ENCODE results near the gene ANKRD29.
A peak's percentile ranks its signal among the peaks of the same experiment; 100 is the strongest.

ANKRD29 gene

GRCh38 chr18:23626451-23627279, 36.0 kb downstream of the ANKRD29 start:
- peak; percentile 43 for DNase-seq (ENCODE audit: low spot score)

GRCh38 chr18:23623040-23623439, 39.7 kb downstream of the ANKRD29 start:
- H3K27ac ChIP-seq, result no peak overlapping the region
- ChIA-PET CTCF (no interaction called here), POLR2A (ENCODE audit: low non-redundant PET) (no interaction called here)
- no peak for DNase-seq (ENCODE audit: low spot score)
- no peak for TF ChIP-seq CTCF (conservative IDR thresholded peaks at IDR 0.05; ENCODE audit: low read depth)

More at GRCh38 chr18:23626451-23627279, 36.0 kb downstream of the ANKRD29 start:
- CTCF ChIA-PET, result interaction anchor here (0.6 to 2.0 kb wide), 3 partner anchors 76 to 185 kb away, joined by 3 to 9 read pairs (median 4); no protein-coding TSS in a partner anchor
- TF ChIP-seq CTCF (conservative IDR thresholded peaks at IDR 0.05; ENCODE audit: low read depth), result no peak
- POLR2A ChIA-PET (ENCODE audit: low non-redundant PET), result no interaction called here
- no peak overlapping the region for H3K27ac ChIP-seq

GRCh38 chr18:23619388-23619881, 43.3 kb downstream of the ANKRD29 start:
- TF ChIP-seq CTCF (conservative IDR thresholded peaks at IDR 0.05; ENCODE audit: low read depth), result no peak
- CTCF ChIA-PET, result no interaction called here
- DNase-seq (ENCODE audit: low spot score), result no peak
- POLR2A ChIA-PET (ENCODE audit: low non-redundant PET), result no interaction called here
- H3K27ac ChIP-seq, result no peak overlapping the region

DNA sequence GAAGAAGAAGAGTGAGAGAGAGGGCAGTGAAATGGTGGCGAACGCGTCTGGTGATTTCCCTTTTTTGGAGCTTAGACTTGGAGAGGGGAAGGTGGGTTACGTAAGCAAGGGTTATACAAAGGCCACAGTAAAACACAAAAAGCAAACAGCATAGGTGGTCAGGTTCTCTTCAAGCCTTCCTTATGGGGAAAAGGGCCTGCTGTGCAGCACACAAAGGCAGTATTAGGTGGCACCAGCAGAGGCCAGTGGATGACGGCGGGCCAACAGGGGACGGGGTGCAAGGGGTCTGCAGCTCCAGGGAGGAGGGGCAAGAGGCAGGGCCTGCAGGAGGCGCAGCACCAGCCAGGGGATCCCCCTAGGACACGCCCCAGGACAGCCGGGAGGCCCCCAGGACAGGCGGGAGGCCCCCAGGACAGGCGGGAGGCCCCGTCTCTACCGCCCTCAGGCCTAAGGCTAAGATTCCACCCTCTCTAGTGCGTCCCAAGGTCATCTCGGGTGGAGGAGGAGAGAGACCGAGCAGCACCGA, 43.8 kb downstream of the ANKRD29 start:
- CTCF ChIA-PET, result no interaction called here
- TF ChIP-seq CTCF (conservative IDR thresholded peaks at IDR 0.05; ENCODE audit: low read depth), result no peak
- POLR2A ChIA-PET (ENCODE audit: low non-redundant PET), result no interaction called here
- no peak for DNase-seq (ENCODE audit: low spot score)
- no peak overlapping the region for H3K27ac ChIP-seq

- ChIA-PET POLR2A (ENCODE audit: low non-redundant PET) (no interaction called here), CTCF (interaction anchor here (0.6 kb wide), 1 partner anchor 22 kb away, joined by 9 read pairs; no protein-coding TSS in a partner anchor)
- no peak overlapping the region for H3K27ac ChIP-seq
- no peak for DNase-seq (ENCODE audit: low spot score)
- no peak for TF ChIP-seq CTCF (conservative IDR thresholded peaks at IDR 0.05; ENCODE audit: low read depth)
Measured at GRCh38 chr18:23617412-23618014, 45.2 kb downstream of the ANKRD29 start.

DNA sequence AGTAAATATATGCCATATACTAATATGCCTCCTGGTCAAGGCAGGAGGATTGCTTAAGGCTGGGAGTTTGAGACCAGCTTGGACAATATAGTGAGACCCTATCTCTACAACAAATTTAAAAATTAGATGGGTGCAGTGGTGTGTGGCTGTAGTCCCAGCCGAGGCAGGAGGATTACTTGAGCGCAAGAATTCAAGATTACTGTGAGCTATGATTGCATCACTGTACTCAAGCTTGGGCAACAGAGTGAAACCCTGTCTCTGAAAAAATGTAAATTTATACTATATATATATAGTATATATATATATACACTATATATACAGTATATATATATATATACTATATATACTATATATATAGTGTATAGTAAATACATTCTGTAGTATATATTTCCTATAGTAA, 46.5 kb downstream of the ANKRD29 start:
- DNase-seq (ENCODE audit: low spot score), result no peak
- no peak overlapping the region for H3K27ac ChIP-seq
- no peak for TF ChIP-seq CTCF (conservative IDR thresholded peaks at IDR 0.05; ENCODE audit: low read depth)
- ChIA-PET POLR2A (ENCODE audit: low non-redundant PET) (no interaction called here), CTCF (no interaction called here)
